Mesenchymal stem cell (in vitro differentiated cells and primary cell): ENCODE results near the gene PCED1A.
"Not testable (repeated sequence)": the region's sequence is repeated elsewhere in the genome, so short reads cannot be mapped to it uniquely, and the experiment has no call there.

Experiments used
- DNase-seq: peaks from one replicate; pipeline ENCODE4 v3.0.0-alpha.2; 2013
- H2AFZ ChIP-seq: one replicate; pipeline ENCODE4 v1.6.1; 2013; ENCODE audit warnings: low read depth, mild to moderate bottlenecking, control low read depth, inconsistent platforms, low read length, moderate library complexity
- H2AK5ac ChIP-seq: 2 replicates; pipeline ENCODE4 v1.6.1; 2013; ENCODE audit warnings: low read length, moderate library complexity, mild to moderate bottlenecking, inconsistent platforms; ENCODE audit not compliant: severe bottlenecking
- H2BK120ac ChIP-seq: one replicate; pipeline ENCODE4 v1.6.1; 2013; ENCODE audit warnings: low read depth, mild to moderate bottlenecking, inconsistent platforms, low read length, moderate library complexity
- H2BK12ac ChIP-seq, 2 experiments: one replicate each; pipeline ENCODE4 v1.6.1; 2013; ENCODE audit warnings: inconsistent platforms in 2 of 2, low read length in 2 of 2, mild to moderate bottlenecking in 2 of 2, moderate library complexity in 2 of 2, control low read depth in 1 of 2
- H2BK15ac ChIP-seq: one replicate; pipeline ENCODE4 v1.6.1; 2013; ENCODE audit warnings: mild to moderate bottlenecking, low read depth, inconsistent platforms; ENCODE audit not compliant: poor library complexity, severe bottlenecking
- H2BK5ac ChIP-seq: 2 replicates; pipeline ENCODE4 v1.6.1; 2013; ENCODE audit warnings: low read depth, mild to moderate bottlenecking, low read length, control low read depth, inconsistent platforms; ENCODE audit not compliant: poor library complexity, severe bottlenecking
- H3K14ac ChIP-seq, 2 experiments: one replicate each; pipeline ENCODE4 v1.6.1; 2013; ENCODE audit warnings: inconsistent platforms in 2 of 2, low read length in 2 of 2, control low read depth in 1 of 2, mild to moderate bottlenecking in 1 of 2, moderate library complexity in 1 of 2
- H3K18ac ChIP-seq, 2 experiments: one replicate each; pipeline ENCODE4 v1.6.1; 2013; ENCODE audit warnings: inconsistent platforms in 2 of 2, low read length in 2 of 2, control low read depth in 1 of 2, low read depth in 1 of 2, mild to moderate bottlenecking in 1 of 2
- H3K23ac ChIP-seq, 2 experiments: one replicate each; pipeline ENCODE4 v1.6.1; 2013; ENCODE audit warnings: inconsistent platforms in 2 of 2, low read length in 2 of 2, mild to moderate bottlenecking in 2 of 2, moderate library complexity in 2 of 2, control low read depth in 1 of 2
- H3K27ac ChIP-seq: 2 replicates; pipeline ENCODE4 v1.5.1; 2013; ENCODE audit warnings: mild to moderate bottlenecking, moderate library complexity, low read length, control low read depth, inconsistent platforms; ENCODE audit not compliant: poor library complexity, severe bottlenecking
- H3K27me3 ChIP-seq, 2 experiments: 2 replicates each; pipeline versions ENCODE4 v1.6.1 to v1.7.0; 2013; ENCODE audit warnings: low read length in 2 of 2, mild to moderate bottlenecking in 2 of 2, moderate library complexity in 2 of 2, control low read depth in 1 of 2, inconsistent platforms in 1 of 2; ENCODE audit not compliant: control insufficient read depth in 1 of 2, insufficient read depth in 1 of 2
- H3K36me3 ChIP-seq, 2 experiments: 2 replicates each; pipeline versions ENCODE4 v1.6.1 to v1.7.0; 2013; ENCODE audit warnings: low read length in 2 of 2, control low read depth in 1 of 2, inconsistent platforms in 1 of 2, low read depth in 1 of 2, mild to moderate bottlenecking in 1 of 2; ENCODE audit not compliant: insufficient read depth in 2 of 2, control insufficient read depth in 1 of 2
- H3K4ac ChIP-seq, 2 experiments: one replicate each; pipeline ENCODE4 v1.6.1; 2013; ENCODE audit warnings: inconsistent platforms in 2 of 2, low read length in 2 of 2, mild to moderate bottlenecking in 2 of 2, moderate library complexity in 2 of 2, control low read depth in 1 of 2, low read depth in 1 of 2
- H3K4me1 ChIP-seq: 2 replicates; pipeline ENCODE4 v1.6.1; 2013; ENCODE audit warnings: low read depth, low read length, control low read depth; ENCODE audit not compliant: control insufficient read depth, insufficient read depth
- H3K4me2 ChIP-seq: 2 replicates; pipeline ENCODE4 v1.6.1; 2013; ENCODE audit warnings: low read length, mild to moderate bottlenecking, inconsistent platforms; ENCODE audit not compliant: poor library complexity, severe bottlenecking
- H3K4me3 ChIP-seq, 2 experiments: 2 replicates each; pipeline versions ENCODE4 v1.5.1 to v1.7.0; 2013; ENCODE audit warnings: low read length in 2 of 2, mild to moderate bottlenecking in 2 of 2, control low read depth in 1 of 2, low read depth in 1 of 2; ENCODE audit not compliant: insufficient read depth in 1 of 2
- H3K79me1 ChIP-seq: replicated peaks from 2 replicates; pipeline ENCODE4 v1.6.1; 2013; ENCODE audit warnings: mild to moderate bottlenecking, control low read depth, low read length, inconsistent platforms; ENCODE audit not compliant: poor library complexity, severe bottlenecking
- H3K9ac ChIP-seq: 2 replicates; pipeline ENCODE4 v1.7.0; 2013; ENCODE audit warnings: mild to moderate bottlenecking, low read length, moderate library complexity
- H3K9me3 ChIP-seq: 2 replicates; pipeline ENCODE4 v1.7.0; 2013; ENCODE audit warnings: mild to moderate bottlenecking, low read length; ENCODE audit not compliant: control insufficient read depth
- H4K8ac ChIP-seq: one replicate; pipeline ENCODE4 v1.6.1; 2013; ENCODE audit warnings: inconsistent platforms, mild to moderate bottlenecking, low read length, moderate library complexity
- H4K91ac ChIP-seq: one replicate; pipeline ENCODE4 v1.6.1; 2013; ENCODE audit warnings: mild to moderate bottlenecking, low read length, inconsistent platforms
- WGBS: methylation state at CpG from one replicate; pipeline ENCODE4 v1.1.7; 2013; ENCODE audit warnings: mixed read lengths; 5-methylcytosine and 5-hydroxymethylcytosine counted together

PCED1A gene

GRCh38 chr20:2831206-2831605 lies 9.2 kb downstream of the PCED1A start:
- DNase-seq, H3K4me3 ChIP-seq, H3K79me1 ChIP-seq, H4K91ac ChIP-seq, H3K4ac ChIP-seq, H3K4me1 ChIP-seq, H2AFZ ChIP-seq, H3K23ac ChIP-seq, H3K27ac ChIP-seq, H4K8ac ChIP-seq, H2BK15ac ChIP-seq, H3K4me2 ChIP-seq, H3K9ac ChIP-seq, H2BK120ac ChIP-seq, H2AK5ac ChIP-seq, H3K9me3 ChIP-seq, H3K14ac ChIP-seq, H3K18ac ChIP-seq, H3K27me3 ChIP-seq, H2BK5ac ChIP-seq, H2BK12ac ChIP-seq: not testable (repeated sequence)
- 93% methylated on average over 7 of the region's 7 CpGs for WGBS
- peaks cover 16 to 20% of the 10 kb centered on the region in 2 experiments for H3K36me3 ChIP-seq

- Histone ChIP-seq H2BK120ac (no peak overlapping the region), H3K4ac (no peak overlapping the region), H3K79me1 (no peaks in the 10 kb centered on the region), H2BK12ac (no peak overlapping the region), H2AK5ac (no peak overlapping the region), H2BK5ac (no peak overlapping the region), H4K8ac (no peak overlapping the region), H3K27ac (no peak overlapping the region), H3K4me3 (no peak overlapping the region), H2BK15ac (no peak overlapping the region), H2AFZ (no peak overlapping the region), H3K9me3 (no peaks in the 10 kb centered on the region), H4K91ac (no peak overlapping the region), H3K23ac (no peak overlapping the region), H3K27me3 (peaks cover 0 to 10% of the 10 kb centered on the region in 2 experiments), H3K4me2 (no peak overlapping the region), H3K9ac (no peak overlapping the region), H3K18ac (no peak overlapping the region), H3K4me1 (no peaks in the 10 kb centered on the region), H3K14ac (no peak overlapping the region), H3K36me3 (peaks cover 2 to 4% of the 10 kb centered on the region in 2 experiments)
- no peak for DNase-seq
- 80% methylated on average over 4 of the region's 6 CpGs for WGBS
These were observed 11.1 kb downstream of the PCED1A start for GRCh38 chr20:2829376-2829775.

DNA sequence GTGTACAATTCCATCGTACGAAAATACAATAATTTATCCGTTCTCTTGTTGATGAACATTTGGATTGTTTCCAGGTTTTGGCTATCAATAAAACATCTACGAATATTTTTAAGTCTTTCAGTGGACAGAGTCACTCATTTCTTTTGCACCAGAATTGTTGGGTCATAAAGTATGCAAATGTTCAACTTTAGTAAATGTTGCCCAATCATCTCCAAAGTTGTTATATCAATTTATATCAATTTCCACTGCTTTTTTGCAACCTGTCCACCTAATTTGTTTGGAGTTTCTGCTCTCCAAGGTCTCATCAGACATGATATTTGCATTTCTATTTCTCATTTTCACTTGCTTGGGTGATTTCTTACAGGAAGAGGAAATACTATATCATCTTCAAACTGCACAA lies 13.8 kb downstream of the PCED1A start:
- Histone ChIP-seq H3K36me3 (no peaks in the 10 kb centered on the region), H3K4me3 (no peak overlapping the region), H3K14ac (no peak overlapping the region), H2BK12ac (no peak overlapping the region), H3K23ac (no peak overlapping the region), H3K27ac (no peak overlapping the region), H3K9me3 (no peaks in the 10 kb centered on the region), H2AK5ac (no peak overlapping the region), H2BK120ac (no peak overlapping the region), H3K18ac (no peak overlapping the region), H4K91ac (no peak overlapping the region), H4K8ac (no peak overlapping the region), H2BK5ac (no peak overlapping the region), H2BK15ac (no peak overlapping the region), H3K9ac (no peak overlapping the region), H3K4ac (no peak overlapping the region), H3K79me1 (no peaks in the 10 kb centered on the region), H3K27me3 (peaks cover 0 to 12% of the 10 kb centered on the region in 2 experiments), H3K4me2 (no peak overlapping the region), H2AFZ (no peak overlapping the region), H3K4me1 (no peaks in the 10 kb centered on the region)
- no peak for DNase-seq
- 90% methylated on average over 4 of the region's 4 CpGs for WGBS

GRCh38 chr20:2825761-2826160 lies 14.7 kb downstream of the PCED1A start:
- no CpG with 5 or more reads among the region's 2 CpGs for WGBS
- H3K4me2 ChIP-seq, result no peak overlapping the region

More at GRCh38 chr20:2825761-2826160, 14.7 kb downstream of the PCED1A start:
- no peaks in the 10 kb centered on the region for H3K36me3 ChIP-seq
- no peaks in the 10 kb centered on the region for H3K9me3 ChIP-seq
- H3K4me3 ChIP-seq, result peak overlapping the region in 1 of 2 experiments; percentile 43
- peaks cover 7% of the 10 kb centered on the region for H3K4me1 ChIP-seq
- no peak overlapping the region for H2BK5ac ChIP-seq
- no peak overlapping the region for H4K91ac ChIP-seq
- H3K23ac ChIP-seq, result no peak overlapping the region
- no peak overlapping the region for H3K9ac ChIP-seq
- H3K27ac ChIP-seq, result no peak overlapping the region
- H4K8ac ChIP-seq, result no peak overlapping the region
- no peak overlapping the region for H2AK5ac ChIP-seq
- no peaks in the 10 kb centered on the region for H3K79me1 ChIP-seq
- no peak overlapping the region for H2AFZ ChIP-seq
- no peak for DNase-seq
- no peak overlapping the region for H2BK15ac ChIP-seq
- H3K4ac ChIP-seq, result no peak overlapping the region
- no peak overlapping the region for H2BK12ac ChIP-seq
- H2BK120ac ChIP-seq, result no peak overlapping the region
- peaks cover 0 to 21% of the 10 kb centered on the region in 2 experiments for H3K27me3 ChIP-seq
- H3K14ac ChIP-seq, result no peak overlapping the region
- H3K18ac ChIP-seq, result no peak overlapping the region
